GM12892 (cell line): ENCODE measurements around the gene SMIM23.

Experiments used
- POLR2A ChIP-seq: IDR thresholded peaks from 2 replicates; pipeline ENCODE4 v1.6.1; 2011; ENCODE audit warnings: low read depth, low read length, control low read depth
- POLR2AphosphoS5 ChIP-seq: IDR thresholded peaks from 2 replicates; pipeline ENCODE4 v1.6.1; 2011; ENCODE audit warnings: low read depth, low read length, control low read depth

DNA sequence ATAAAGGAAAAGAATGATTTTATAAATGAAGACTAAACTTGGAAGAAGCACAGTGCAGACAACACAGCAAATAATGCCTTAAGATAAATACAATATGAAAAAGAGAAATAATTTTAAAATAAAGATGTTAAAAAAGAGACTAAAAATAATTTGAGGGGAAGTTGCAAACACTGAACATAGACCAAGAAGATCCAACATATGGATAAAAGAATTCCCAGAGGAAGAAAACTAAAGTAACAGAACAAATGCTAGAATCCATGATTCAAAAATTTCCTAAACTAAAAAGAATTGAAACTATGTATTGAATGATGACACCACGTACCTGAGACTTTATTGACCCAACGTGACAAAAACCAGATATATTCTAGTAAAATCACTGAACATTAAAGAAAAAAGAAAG, 18.7 kb upstream of the SMIM23 start:
- TF ChIP-seq POLR2AphosphoS5, result no peak
- no peak for TF ChIP-seq POLR2A
